ENCODE data around the gene C1orf198.

DNA sequence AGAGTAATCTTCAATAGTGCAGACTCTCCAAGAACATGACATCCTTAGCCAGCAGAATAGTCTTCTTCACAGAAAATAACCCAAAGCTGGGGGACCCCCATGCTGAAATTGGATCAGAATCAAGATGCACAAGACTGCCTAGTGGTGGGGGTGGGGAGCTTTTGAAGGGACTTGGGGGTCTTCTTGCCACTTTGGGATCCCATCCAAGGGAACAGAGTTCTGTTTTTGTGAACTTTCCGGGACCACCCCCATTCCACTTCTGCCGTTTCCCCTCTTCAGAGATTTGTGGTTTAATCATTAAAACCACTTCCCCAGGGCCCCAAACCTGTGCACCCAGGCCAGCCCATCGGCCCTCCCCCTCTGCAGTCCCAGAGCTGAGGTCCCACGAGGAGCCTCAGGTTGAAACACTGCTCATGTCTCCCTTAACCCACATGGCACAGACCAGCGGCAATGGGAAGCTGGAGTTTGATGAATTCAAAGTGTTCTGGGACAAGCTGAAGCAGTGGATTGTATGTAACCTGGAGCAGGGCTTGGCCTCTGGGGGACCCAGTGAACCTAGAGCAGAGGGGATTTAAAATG is 76.2 kb downstream of the C1orf198 start:
- no peak for TF ChIP-seq CTCF (conservative IDR thresholded peaks at IDR 0.05)
- TF ChIP-seq ZFX (IDR thresholded peaks at IDR 0.05) = no peak

All from C4-2B (cell line).